H1 (cell line): Measurements from ENCODE around the gene RAET1E. TPM values are rescaled to one million over a fixed set of nuclear protein-coding genes. Genes with fewer than 3 reads are reported as not detected.

ENCODE experiments used
- CTCF ChIA-PET: fragments of 300-600 bp; sonication (Branson Sonifier 250); formaldehyde crosslinking; loops from one replicate; lab custom pipeline; 2021; ENCODE audit not compliant: partially characterized antibody; lab: Charles Lee
- POLR2A ChIA-PET: fragments of 300-600 bp; sonication (Branson Sonifier 250); formaldehyde crosslinking; loops from one replicate; lab custom pipeline; 2021; ENCODE audit warnings: inconsistent platforms; ENCODE audit not compliant: partially characterized antibody; lab: Charles Lee
- DNase-seq, 2 experiments: peaks; one replicate each; pipeline versions ENCODE4 v3.0.0 to v3.0.0-alpha.2; 2010 to 2022; ENCODE audit warnings: low spot score in 2 of 2, low read depth in 1 of 2, mixed read lengths in 1 of 2
- FAIRE-seq: peaks from 2 replicates; lab custom pipeline; 2011; peaks lifted over from hg19 to GRCh38; lab: Jason Lieb, UNC
- H2AFZ ChIP-seq: 2 replicates; pipeline ENCODE4 v1.8.1; 2012; ENCODE audit warnings: low read length, inconsistent platforms
- H2AK5ac ChIP-seq: 2 replicates; pipeline ENCODE4 v1.6.1; 2013; ENCODE audit warnings: low read depth, low read length
- H2BK120ac ChIP-seq: replicated peaks from 2 replicates; pipeline ENCODE3; 2013; ENCODE audit warnings: low read depth, low read length, inconsistent platforms
- H2BK12ac ChIP-seq: 2 replicates; pipeline ENCODE4 v1.6.1; 2013; ENCODE audit warnings: low read depth, low read length
- H2BK15ac ChIP-seq: 2 replicates; pipeline ENCODE4 v1.6.1; 2013; ENCODE audit warnings: low read length
- H2BK20ac ChIP-seq: 2 replicates; pipeline ENCODE4 v1.6.1; 2013; ENCODE audit warnings: low read length
- H2BK5ac ChIP-seq: 2 replicates; pipeline ENCODE4 v1.6.1; 2013; ENCODE audit warnings: low read depth, low read length
- H3K14ac ChIP-seq: 2 replicates; pipeline ENCODE4 v1.6.1; 2013; ENCODE audit warnings: inconsistent platforms; ENCODE audit not compliant: insufficient read length
- H3K18ac ChIP-seq: 2 replicates; pipeline ENCODE4 v1.6.1; 2013; ENCODE audit warnings: low read length; ENCODE audit errors: extremely low read depth
- H3K23ac ChIP-seq: 2 replicates; pipeline ENCODE4 v1.6.1; 2013; ENCODE audit warnings: inconsistent platforms; ENCODE audit not compliant: insufficient read length
- H3K23me2 ChIP-seq: 2 replicates; pipeline ENCODE4 v1.6.1; 2013; ENCODE audit warnings: low read depth, low read length
- H3K27ac ChIP-seq: 2 replicates; pipeline ENCODE4 v1.6.1; 2011; ENCODE audit warnings: low read depth, low read length, inconsistent platforms
- H3K27me3 ChIP-seq, 4 experiments: replicated peaks in 1 of 4; 1 replicate in 1 of 4; 2 replicates in 3 of 4; pipeline versions ENCODE4 v1.6.1 to v1.8.1; 2011 to 2013; ENCODE audit warnings: low read length in 3 of 4, mild to moderate bottlenecking in 3 of 4, inconsistent platforms in 2 of 4, mixed read lengths in 2 of 4, moderate library complexity in 1 of 4; ENCODE audit not compliant: control insufficient read depth in 3 of 4, insufficient read depth in 3 of 4; ENCODE audit errors: extremely low read depth in 1 of 4
- H3K36me3 ChIP-seq, 4 experiments: 2 replicates each; pipeline versions ENCODE4 v1.6.1 to v1.8.1; 2011 to 2013; ENCODE audit warnings: mild to moderate bottlenecking in 4 of 4, low read length in 3 of 4, moderate library complexity in 2 of 4, control low read depth in 1 of 4, inconsistent platforms in 1 of 4; ENCODE audit not compliant: insufficient read depth in 4 of 4, control insufficient read depth in 2 of 4
- H3K4ac ChIP-seq: replicated peaks from 2 replicates; pipeline ENCODE3; 2013; ENCODE audit warnings: low read length, low read depth, mixed read lengths, inconsistent platforms; ENCODE audit not compliant: insufficient read length
- H3K4me1 ChIP-seq, 4 experiments: replicated peaks in 1 of 4; 1 replicate in 1 of 4; 2 replicates in 3 of 4; pipeline versions ENCODE4 v1.6.1 to v1.8.1; 2011 to 2013; ENCODE audit warnings: low read length in 3 of 4, inconsistent platforms in 2 of 4, mixed read lengths in 1 of 4; ENCODE audit not compliant: insufficient read depth in 4 of 4, control insufficient read depth in 3 of 4
- H3K4me2 ChIP-seq, 2 experiments: 2 replicates each; pipeline versions ENCODE4 v1.6.1 to v1.8.1; 2011 to 2013; ENCODE audit warnings: low read depth in 2 of 2, low read length in 2 of 2, control low read depth in 1 of 2, inconsistent platforms in 1 of 2, mild to moderate bottlenecking in 1 of 2; ENCODE audit not compliant: insufficient read depth in 1 of 2
- H3K4me3 ChIP-seq, 4 experiments: fragments of 200-600, 300-600 bp in 1 of 4; sonication (generic), shearing (Covaris generic), sonication (Bioruptor Twin) in 1 of 4; 2 replicates each; pipeline versions ENCODE4 v1.5.1 to v1.8.1; 2011 to 2016; ENCODE audit warnings: low read length in 4 of 4, low read depth in 3 of 4, control low read depth in 2 of 4, inconsistent platforms in 2 of 4, mild to moderate bottlenecking in 2 of 4, mixed read lengths in 1 of 4, moderate library complexity in 1 of 4; ENCODE audit not compliant: insufficient read depth in 2 of 4; ENCODE audit errors: extremely low read depth in 1 of 4
- H3K56ac ChIP-seq: replicated peaks from 2 replicates; pipeline ENCODE3; 2013; ENCODE audit warnings: low read depth, mild to moderate bottlenecking, mixed read lengths, low read length, inconsistent platforms; ENCODE audit not compliant: insufficient read length
- H3K79me1 ChIP-seq: 2 replicates; pipeline ENCODE4 v1.6.1; 2013; ENCODE audit warnings: low read depth, low read length, control low read depth
- H3K79me2 ChIP-seq, 2 experiments: 2 replicates each; pipeline versions ENCODE4 v1.6.1 to v1.8.1; 2012 to 2013; ENCODE audit warnings: low read length in 2 of 2, mild to moderate bottlenecking in 2 of 2, inconsistent platforms in 1 of 2; ENCODE audit not compliant: insufficient read depth in 2 of 2, control insufficient read depth in 1 of 2
- H3K9ac ChIP-seq, 4 experiments: replicated peaks in 1 of 4; 1 replicate in 1 of 4; 2 replicates in 3 of 4; pipeline versions ENCODE4 v1.6.1 to v1.8.1; 2011 to 2013; ENCODE audit warnings: low read depth in 3 of 4, low read length in 3 of 4, control low read depth in 2 of 4, mild to moderate bottlenecking in 2 of 4, moderate library complexity in 2 of 4, inconsistent platforms in 1 of 4; ENCODE audit errors: extremely low read depth in 1 of 4
- H3K9me3 ChIP-seq, 2 experiments: 2 replicates each; pipeline versions ENCODE4 v1.6.1 to v1.8.1; 2012 to 2013; ENCODE audit warnings: mild to moderate bottlenecking in 2 of 2, moderate library complexity in 2 of 2, control low read depth in 1 of 2, inconsistent platforms in 1 of 2, low read depth in 1 of 2, low read length in 1 of 2, mixed read lengths in 1 of 2; ENCODE audit not compliant: insufficient read depth in 2 of 2
- H4K20me1 ChIP-seq, 2 experiments: replicated peaks in 1 of 2; 2 replicates each; pipeline versions ENCODE3 to v1.8.1; 2011 to 2013; ENCODE audit warnings: inconsistent platforms in 2 of 2, low read length in 2 of 2, mild to moderate bottlenecking in 1 of 2; ENCODE audit not compliant: insufficient read depth in 2 of 2, control insufficient read depth in 1 of 2
- H4K5ac ChIP-seq: 2 replicates; pipeline ENCODE4 v1.6.1; 2013; ENCODE audit warnings: low read length, low read depth, mixed read lengths, inconsistent platforms; ENCODE audit not compliant: insufficient read length
- H4K8ac ChIP-seq: 2 replicates; pipeline ENCODE4 v1.8.0; 2013; ENCODE audit warnings: mild to moderate bottlenecking, moderate library complexity, low read length, inconsistent platforms; ENCODE audit not compliant: insufficient read depth; ENCODE audit errors: extremely low read depth
- H4K91ac ChIP-seq: replicated peaks from 2 replicates; pipeline ENCODE3; 2013; ENCODE audit warnings: low read length, mixed read lengths, inconsistent platforms; ENCODE audit not compliant: insufficient read length
- CTBP2 ChIP-seq: IDR thresholded peaks from 2 replicates; pipeline ENCODE4 v1.7.0; 2011; ENCODE audit warnings: borderline replicate concordance, mild to moderate bottlenecking, moderate library complexity, mixed read lengths, low read length; ENCODE audit not compliant: insufficient read depth, insufficient read length
- EZH2 ChIP-seq: fragments of 200-600 bp; sonication (generic); IDR thresholded peaks from 2 replicates; pipeline ENCODE4 v1.7.1; 2012; ENCODE audit warnings: low read depth, mild to moderate bottlenecking, moderate library complexity, low read length, inconsistent platforms; ENCODE audit not compliant: severe bottlenecking
- MAFK ChIP-seq: IDR thresholded peaks from 2 replicates; pipeline ENCODE4 v1.6.1; 2012; ENCODE audit warnings: low read depth, mild to moderate bottlenecking, improper control_type of control experiment, low read length
- NANOG ChIP-seq: IDR thresholded peaks from 2 replicates; pipeline ENCODE4 v1.6.1; 2011; ENCODE audit warnings: low read length, low read depth, mild to moderate bottlenecking, inconsistent platforms; ENCODE audit not compliant: insufficient read depth, poor library complexity, severe bottlenecking
- PHF8 ChIP-seq: fragments of 200-600 bp; sonication (generic); conservative IDR thresholded peaks from 2 replicates; pipeline ENCODE4 v1.7.1; 2012; ENCODE audit warnings: low read depth, mild to moderate bottlenecking, inconsistent platforms, low read length, moderate library complexity
- RNF2 ChIP-seq: fragments of 200-900, 300-1000 bp; sonication (generic); IDR thresholded peaks from 2 replicates; pipeline ENCODE4 v1.7.1; 2016; ENCODE audit warnings: borderline replicate concordance, low read depth, mild to moderate bottlenecking, antibody characterized with exemption, low read length; ENCODE audit not compliant: poor library complexity, severe bottlenecking; ENCODE audit errors: missing control alignments
- SIX5 ChIP-seq: IDR thresholded peaks from 2 replicates; pipeline ENCODE4 v1.6.1; 2011; ENCODE audit warnings: mild to moderate bottlenecking, low read depth, low read length
- SP1 ChIP-seq: IDR thresholded peaks from 2 replicates; pipeline ENCODE4 v1.6.1; 2011; ENCODE audit warnings: low read depth, low read length
- SUZ12 ChIP-seq: fragments of 200-600 bp; sonication (generic); IDR thresholded peaks from 2 replicates; pipeline ENCODE4 v1.6.1; 2012; ENCODE audit warnings: mild to moderate bottlenecking, inconsistent platforms, low read length, moderate library complexity, mixed read lengths
- WGBS, 2 experiments: shearing (Covaris generic) in 1 of 2; methylation state at CpG; one replicate each; pipeline versions ENCODE4 v1.1.6 to v1.1.7; 2013 to 2015; ENCODE audit warnings: low lambda C conversion rate in 2 of 2, mixed read lengths in 2 of 2, inconsistent platforms in 1 of 2, low coverage in 1 of 2, missing lambda C conversion rate in 1 of 2; ENCODE audit not compliant: insufficient replicate concordance in 2 of 2, insufficient coverage in 1 of 2, insufficient read length in 1 of 2; ENCODE audit errors: extremely low coverage in 1 of 2, missing lambda C conversion rate in 1 of 2; 5-methylcytosine and 5-hydroxymethylcytosine counted together
- polyA plus RNA-seq, 7 experiments: library from polyadenylated mRNA; depleted of rRNA in 3 of 7; stranded (reverse) in 5 of 7; unstranded in 2 of 7; fragments of >200 nt in 5 of 7; fragments of 200-250 nt in 2 of 7; gene quantifications; 1 replicate in 5 of 7; 2 replicates in 1 of 7; 4 replicates in 1 of 7; pipeline versions ENCODE4 v1.2.1 to v1.2.3, GENCODE V29; 2011 to 2013; ENCODE audit warnings: missing spikeins in 2 of 7, mixed read lengths in 2 of 7
- total RNA-seq: library from RNA; stranded (reverse); fragmentation: NEBNext Ultra II Directional; extraction: Animal tissue kit (Norgen Biotek cat#: 25700); gene quantifications from 2 replicates; pipeline ENCODE4 v1.2.1, GENCODE V29; 2021

RAET1E gene
- total and polyA plus RNA-seq, 2 of the 8 experiments (the other 6 are each of a cell fraction or from before 2014, with no cell fraction given): not detected

DNA sequence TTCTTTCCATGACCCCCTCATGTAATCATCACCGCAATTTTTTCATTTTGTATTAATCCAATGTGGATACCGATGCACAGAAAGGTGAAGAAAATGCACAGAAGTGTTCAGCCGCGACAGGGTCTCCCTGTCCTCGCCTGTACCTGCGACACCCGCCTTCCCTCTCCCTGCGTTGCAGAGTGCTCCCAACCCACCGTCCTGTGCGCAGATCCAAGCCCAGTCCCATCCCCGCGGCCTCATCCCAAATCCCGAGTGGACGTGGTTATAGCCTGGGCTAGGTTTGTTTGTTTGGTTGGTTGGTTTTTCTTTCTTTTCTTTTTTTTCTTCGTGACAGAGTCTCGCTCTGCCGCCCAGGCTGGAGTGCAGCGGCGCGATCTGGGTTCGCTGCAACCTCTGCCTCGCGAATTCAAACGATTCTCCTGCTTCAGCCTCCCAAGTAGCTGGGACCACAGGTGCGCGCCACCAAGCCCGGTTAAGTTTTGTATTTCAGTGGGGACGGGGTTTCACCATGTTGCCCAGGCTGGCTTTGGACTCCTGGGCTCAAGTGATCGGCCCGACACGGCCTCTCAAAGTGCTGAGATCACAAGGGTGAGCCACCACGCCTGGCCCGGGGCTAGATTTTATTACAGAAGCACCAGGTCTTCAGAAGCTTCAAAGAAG, 25.5 kb upstream of the RAET1E start:
- Histone ChIP-seq H2BK5ac (no peak overlapping the region), H3K4me1 (peaks cover 0 to 5% (median 0%) of the 10 kb centered on the region in 4 experiments; a peak in 2 of 7 replicates), H3K36me3 (peaks cover 0 to 3% (median 0%) of the 10 kb centered on the region in 4 experiments; a peak in 1 of 8 replicates), H3K14ac (no peak overlapping the region), H4K5ac (no peak overlapping the region), H3K27ac (no peak overlapping the region), H3K56ac (no peak overlapping the region), H2BK20ac (no peak overlapping the region), H3K4ac (no peak overlapping the region), H4K20me1 (peaks cover 3 to 4% of the 10 kb centered on the region in 2 experiments), H3K4me3 (peak overlapping the region; percentile 56 to 70 (median 65); a peak in 7 of 8 replicates), H3K18ac (no peak overlapping the region), H3K27me3 (peaks cover 39 to 64% (median 57%) of the 10 kb centered on the region in 4 experiments), H3K23me2 (peaks cover 12% of the 10 kb centered on the region; the same call in 1 of the 2 replicates), H2BK12ac (no peak overlapping the region), H2BK120ac (no peak overlapping the region), H2AK5ac (no peak overlapping the region), H3K79me2 (no peaks in the 10 kb centered on the region), H3K9me3 (no peaks in the 10 kb centered on the region; a peak in 1 of 4 replicates), H4K8ac (0 out of 2 replicates have a peak overlapping the region, but pooled peaks have one; percentile 31), H4K91ac (no peak overlapping the region), H3K79me1 (no peaks in the 10 kb centered on the region)
- DNase-seq (no peak), FAIRE-seq (no peak)
- ChIA-PET CTCF (interaction anchor here (0.6 to 2.5 kb wide), 16 partner anchors 10 to 185 kb away, joined by 3 to 27 read pairs (median 4); partner anchors contain the start of gene RAET1E), POLR2A (interaction anchor here (1.3 kb wide), 1 partner anchor 43 kb away, joined by 3 read pairs; no protein-coding TSS in a partner anchor)
- WGBS, 2 experiments: 14% methylated on average over 28 of the region's 33 CpGs; no CpG with 5 or more reads in 1 of the 2 experiments
- TF ChIP-seq CTBP2 (peak; percentile 39), SIX5 (no peak), SUZ12 (peak; percentile 80), NANOG (no peak), RNF2 (peak; percentile 87), SP1 (no peak), PHF8 (0 out of 2 replicates have a peak, but pooled peaks have one; percentile 20), EZH2 (peak; percentile 71), MAFK (no peak)
- TF ChIP-seq, all 59 proteins: peak for 5
- no peak overlapping the region for H3K9ac ChIP-seq
- H2AFZ ChIP-seq: no peak overlapping the region
- H3K4me2 ChIP-seq: peak overlapping the region; percentile 88 to 91
- H2BK15ac ChIP-seq: no peak overlapping the region
- no peak overlapping the region for H3K23ac ChIP-seq
